Stimulated activated CD4-positive, alpha-beta T cell treated with anti-CD3 and anti-CD28 coated beads, Interleukin-2, amount 100 ng/mL, for 4 hours (primary cell): ENCODE measurements around the gene FMN1.

Experiments
- DNase-seq: peaks from one replicate; pipeline ENCODE4 v3.0.0-alpha.2; 2020; ENCODE audit warnings: low read depth

Gene FMN1

GRCh38 chr15:32775103-32775502, 419.4 kb downstream of the FMN1 start:
- DNase-seq: no peak

- no peak for DNase-seq
Measured at GRCh38 chr15:32774022-32774421, 420.5 kb downstream of the FMN1 start.

- DNase-seq: no peak
Measured at GRCh38 chr15:32767236-32767635, 427.3 kb downstream of the FMN1 start.

- no peak for DNase-seq
Measured at GRCh38 chr15:32766101-32766500, 428.4 kb downstream of the FMN1 start.

- DNase-seq: no peak
Measured at GRCh38 chr15:32765236-32765635, 429.3 kb downstream of the FMN1 start.

GRCh38 chr15:32763295-32763694, 431.2 kb downstream of the FMN1 start:
- DNase-seq: no peak

GRCh38 chr15:32757426-32757825, 437.1 kb downstream of the FMN1 start:
- no peak for DNase-seq

- DNase-seq: no peak
Measured at GRCh38 chr15:32750979-32751378, 443.5 kb downstream of the FMN1 start.

GRCh38 chr15:32747921-32748342, 446.6 kb downstream of the FMN1 start:
- no peak for DNase-seq

- DNase-seq: no peak
Measured at GRCh38 chr15:32746116-32746857, 448.2 kb downstream of the FMN1 start.

- no peak for DNase-seq
Measured at GRCh38 chr15:32743411-32744140, 450.9 kb downstream of the FMN1 start.

GRCh38 chr15:32739522-32740063, 454.9 kb downstream of the FMN1 start:
- DNase-seq: no peak

GRCh38 chr15:32738666-32739065, 455.8 kb downstream of the FMN1 start:
- no peak for DNase-seq

GRCh38 chr15:32737304-32737703, 457.2 kb downstream of the FMN1 start:
- DNase-seq: no peak

- no peak for DNase-seq
Measured at GRCh38 chr15:32736701-32737061, 457.8 kb downstream of the FMN1 start.

- no peak for DNase-seq
Measured at GRCh38 chr15:32735989-32736700, 458.4 kb downstream of the FMN1 start.

- DNase-seq: no peak
Measured at GRCh38 chr15:32733281-32733680, 461.2 kb downstream of the FMN1 start.

GRCh38 chr15:32732574-32733157, 461.8 kb downstream of the FMN1 start:
- DNase-seq: no peak

- no peak for DNase-seq
Measured at GRCh38 chr15:32730677-32731654, 463.5 kb downstream of the FMN1 start.

GRCh38 chr15:32729700-32730395, 464.7 kb downstream of the FMN1 start:
- no peak for DNase-seq
